HL-60 (cell line): ENCODE results near the gene RAP1B.

ENCODE experiments used
- GABPA ChIP-seq: IDR thresholded peaks from 2 replicates; pipeline ENCODE4 v1.6.1; 2012; ENCODE audit warnings: low read depth
- POLR2AphosphoS5 ChIP-seq: IDR thresholded peaks from 2 replicates; pipeline ENCODE4 v1.6.1; 2012; ENCODE audit warnings: low read depth
- TF ChIP-seq, protein P1 (sequence below): IDR thresholded peaks from 2 replicates; pipeline ENCODE4 v1.6.1; 2012; ENCODE audit warnings: low read depth; ENCODE audit not compliant: insufficient replicate concordance
- TF ChIP-seq, protein P2 (sequence below): IDR thresholded peaks from one replicate; pipeline ENCODE4 v1.5.1; 2011; ENCODE audit warnings: low read length, control low read depth, inconsistent platforms; ENCODE audit not compliant: insufficient read depth

DNA sequence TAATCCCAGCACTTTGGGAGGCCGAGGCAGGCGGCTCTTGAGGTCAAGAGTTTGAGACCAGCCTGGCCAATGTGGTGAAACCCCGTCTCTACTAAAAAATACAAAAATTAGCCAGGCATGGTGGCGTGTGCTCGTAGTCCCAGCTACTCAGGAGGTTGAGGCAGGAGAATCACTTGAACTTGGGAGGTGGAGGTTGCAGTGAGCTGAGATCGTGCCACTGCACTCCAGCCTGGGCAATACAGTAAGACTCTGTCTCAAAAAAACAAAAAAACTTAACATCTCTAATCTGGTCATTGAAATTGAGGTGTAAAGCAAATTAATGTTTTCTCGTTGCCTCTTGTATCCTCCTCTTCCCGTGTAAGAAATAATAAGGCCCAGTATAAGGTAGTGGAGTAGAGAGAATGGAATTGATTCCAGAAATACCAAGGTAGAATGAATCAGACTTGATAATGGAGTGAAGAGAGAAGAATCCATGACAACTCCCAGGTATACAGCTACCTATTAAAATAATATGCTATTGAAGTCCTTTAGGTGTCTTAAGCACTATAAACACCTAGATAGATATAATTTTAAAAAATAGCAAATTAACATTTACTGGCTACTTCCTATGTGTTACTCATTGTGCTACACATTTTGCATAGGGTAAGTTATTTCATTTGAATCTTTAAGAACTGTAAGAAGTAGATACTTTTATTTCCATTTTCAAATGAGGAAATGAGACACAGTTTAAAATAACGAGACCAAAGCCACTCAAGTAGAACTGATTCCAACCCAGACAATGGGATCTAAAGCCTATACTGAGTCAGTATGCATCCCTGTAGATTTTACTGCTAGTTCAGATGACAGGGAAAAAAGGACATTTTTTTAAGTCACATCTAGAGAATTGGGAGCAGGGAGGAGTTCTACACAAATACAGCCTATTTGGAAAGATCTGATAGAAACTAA lies 23.2 kb downstream of the RAP1B start:
- TF ChIP-seq, protein P1, sequence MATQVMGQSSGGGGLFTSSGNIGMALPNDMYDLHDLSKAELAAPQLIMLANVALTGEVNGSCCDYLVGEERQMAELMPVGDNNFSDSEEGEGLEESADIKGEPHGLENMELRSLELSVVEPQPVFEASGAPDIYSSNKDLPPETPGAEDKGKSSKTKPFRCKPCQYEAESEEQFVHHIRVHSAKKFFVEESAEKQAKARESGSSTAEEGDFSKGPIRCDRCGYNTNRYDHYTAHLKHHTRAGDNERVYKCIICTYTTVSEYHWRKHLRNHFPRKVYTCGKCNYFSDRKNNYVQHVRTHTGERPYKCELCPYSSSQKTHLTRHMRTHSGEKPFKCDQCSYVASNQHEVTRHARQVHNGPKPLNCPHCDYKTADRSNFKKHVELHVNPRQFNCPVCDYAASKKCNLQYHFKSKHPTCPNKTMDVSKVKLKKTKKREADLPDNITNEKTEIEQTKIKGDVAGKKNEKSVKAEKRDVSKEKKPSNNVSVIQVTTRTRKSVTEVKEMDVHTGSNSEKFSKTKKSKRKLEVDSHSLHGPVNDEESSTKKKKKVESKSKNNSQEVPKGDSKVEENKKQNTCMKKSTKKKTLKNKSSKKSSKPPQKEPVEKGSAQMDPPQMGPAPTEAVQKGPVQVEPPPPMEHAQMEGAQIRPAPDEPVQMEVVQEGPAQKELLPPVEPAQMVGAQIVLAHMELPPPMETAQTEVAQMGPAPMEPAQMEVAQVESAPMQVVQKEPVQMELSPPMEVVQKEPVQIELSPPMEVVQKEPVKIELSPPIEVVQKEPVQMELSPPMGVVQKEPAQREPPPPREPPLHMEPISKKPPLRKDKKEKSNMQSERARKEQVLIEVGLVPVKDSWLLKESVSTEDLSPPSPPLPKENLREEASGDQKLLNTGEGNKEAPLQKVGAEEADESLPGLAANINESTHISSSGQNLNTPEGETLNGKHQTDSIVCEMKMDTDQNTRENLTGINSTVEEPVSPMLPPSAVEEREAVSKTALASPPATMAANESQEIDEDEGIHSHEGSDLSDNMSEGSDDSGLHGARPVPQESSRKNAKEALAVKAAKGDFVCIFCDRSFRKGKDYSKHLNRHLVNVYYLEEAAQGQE = no peak
- TF ChIP-seq, protein P2, sequence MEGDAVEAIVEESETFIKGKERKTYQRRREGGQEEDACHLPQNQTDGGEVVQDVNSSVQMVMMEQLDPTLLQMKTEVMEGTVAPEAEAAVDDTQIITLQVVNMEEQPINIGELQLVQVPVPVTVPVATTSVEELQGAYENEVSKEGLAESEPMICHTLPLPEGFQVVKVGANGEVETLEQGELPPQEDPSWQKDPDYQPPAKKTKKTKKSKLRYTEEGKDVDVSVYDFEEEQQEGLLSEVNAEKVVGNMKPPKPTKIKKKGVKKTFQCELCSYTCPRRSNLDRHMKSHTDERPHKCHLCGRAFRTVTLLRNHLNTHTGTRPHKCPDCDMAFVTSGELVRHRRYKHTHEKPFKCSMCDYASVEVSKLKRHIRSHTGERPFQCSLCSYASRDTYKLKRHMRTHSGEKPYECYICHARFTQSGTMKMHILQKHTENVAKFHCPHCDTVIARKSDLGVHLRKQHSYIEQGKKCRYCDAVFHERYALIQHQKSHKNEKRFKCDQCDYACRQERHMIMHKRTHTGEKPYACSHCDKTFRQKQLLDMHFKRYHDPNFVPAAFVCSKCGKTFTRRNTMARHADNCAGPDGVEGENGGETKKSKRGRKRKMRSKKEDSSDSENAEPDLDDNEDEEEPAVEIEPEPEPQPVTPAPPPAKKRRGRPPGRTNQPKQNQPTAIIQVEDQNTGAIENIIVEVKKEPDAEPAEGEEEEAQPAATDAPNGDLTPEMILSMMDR = no peak
- TF ChIP-seq POLR2AphosphoS5 (no peak), GABPA (no peak)
